Measurements from ENCODE around the gene RAF1. TPM values are rescaled to one million over a fixed set of nuclear protein-coding genes. Genes with fewer than 3 reads are reported as not detected.

Gene RAF1
- total and polyA plus RNA-seq, 2 of the 8 experiments (the other 6 are each of a cell fraction or from before 2014, with no cell fraction given): 103 to 118 TPM

DNA sequence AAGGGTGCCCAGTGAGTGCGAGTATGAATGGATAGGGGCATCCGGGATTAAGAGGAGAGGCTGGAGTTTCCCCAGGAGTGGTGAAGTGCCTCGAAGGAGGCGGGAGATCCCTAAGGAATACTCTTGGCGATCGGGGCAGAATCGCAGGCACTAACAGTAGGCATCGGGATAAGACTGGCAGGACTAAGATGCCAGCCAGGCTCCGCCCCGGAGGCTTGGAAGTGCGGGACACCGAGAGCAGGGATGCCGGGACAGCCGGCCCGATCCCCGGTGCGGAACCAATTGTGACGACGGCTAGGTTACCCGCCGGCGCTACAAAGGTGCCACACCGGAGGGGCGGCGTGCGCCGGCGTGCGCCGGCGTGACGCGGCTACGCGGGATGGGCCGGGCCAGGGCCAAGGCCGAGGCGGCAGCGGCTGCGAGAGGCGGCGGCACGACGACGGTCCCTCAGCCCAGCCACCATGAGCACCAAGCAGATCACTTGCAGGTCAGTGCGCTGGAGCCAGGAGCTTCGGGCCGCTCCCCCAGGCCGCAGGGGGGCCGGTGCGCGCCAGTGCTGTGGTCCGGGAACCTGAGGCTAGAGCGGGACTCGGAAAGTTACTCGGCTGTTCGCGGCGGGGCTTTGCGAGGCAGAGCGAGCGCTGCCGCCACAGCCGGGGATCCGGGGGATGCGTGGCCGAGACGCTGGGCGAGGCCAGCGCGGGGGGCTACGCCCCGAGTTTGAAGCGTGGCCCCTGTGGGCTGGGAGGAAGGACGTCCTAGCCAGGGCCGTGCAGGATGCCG is 107.0 kb downstream of the RAF1 start, which contains the start of gene MKRN2 (continued):
- TF ChIP-seq, protein P1, sequence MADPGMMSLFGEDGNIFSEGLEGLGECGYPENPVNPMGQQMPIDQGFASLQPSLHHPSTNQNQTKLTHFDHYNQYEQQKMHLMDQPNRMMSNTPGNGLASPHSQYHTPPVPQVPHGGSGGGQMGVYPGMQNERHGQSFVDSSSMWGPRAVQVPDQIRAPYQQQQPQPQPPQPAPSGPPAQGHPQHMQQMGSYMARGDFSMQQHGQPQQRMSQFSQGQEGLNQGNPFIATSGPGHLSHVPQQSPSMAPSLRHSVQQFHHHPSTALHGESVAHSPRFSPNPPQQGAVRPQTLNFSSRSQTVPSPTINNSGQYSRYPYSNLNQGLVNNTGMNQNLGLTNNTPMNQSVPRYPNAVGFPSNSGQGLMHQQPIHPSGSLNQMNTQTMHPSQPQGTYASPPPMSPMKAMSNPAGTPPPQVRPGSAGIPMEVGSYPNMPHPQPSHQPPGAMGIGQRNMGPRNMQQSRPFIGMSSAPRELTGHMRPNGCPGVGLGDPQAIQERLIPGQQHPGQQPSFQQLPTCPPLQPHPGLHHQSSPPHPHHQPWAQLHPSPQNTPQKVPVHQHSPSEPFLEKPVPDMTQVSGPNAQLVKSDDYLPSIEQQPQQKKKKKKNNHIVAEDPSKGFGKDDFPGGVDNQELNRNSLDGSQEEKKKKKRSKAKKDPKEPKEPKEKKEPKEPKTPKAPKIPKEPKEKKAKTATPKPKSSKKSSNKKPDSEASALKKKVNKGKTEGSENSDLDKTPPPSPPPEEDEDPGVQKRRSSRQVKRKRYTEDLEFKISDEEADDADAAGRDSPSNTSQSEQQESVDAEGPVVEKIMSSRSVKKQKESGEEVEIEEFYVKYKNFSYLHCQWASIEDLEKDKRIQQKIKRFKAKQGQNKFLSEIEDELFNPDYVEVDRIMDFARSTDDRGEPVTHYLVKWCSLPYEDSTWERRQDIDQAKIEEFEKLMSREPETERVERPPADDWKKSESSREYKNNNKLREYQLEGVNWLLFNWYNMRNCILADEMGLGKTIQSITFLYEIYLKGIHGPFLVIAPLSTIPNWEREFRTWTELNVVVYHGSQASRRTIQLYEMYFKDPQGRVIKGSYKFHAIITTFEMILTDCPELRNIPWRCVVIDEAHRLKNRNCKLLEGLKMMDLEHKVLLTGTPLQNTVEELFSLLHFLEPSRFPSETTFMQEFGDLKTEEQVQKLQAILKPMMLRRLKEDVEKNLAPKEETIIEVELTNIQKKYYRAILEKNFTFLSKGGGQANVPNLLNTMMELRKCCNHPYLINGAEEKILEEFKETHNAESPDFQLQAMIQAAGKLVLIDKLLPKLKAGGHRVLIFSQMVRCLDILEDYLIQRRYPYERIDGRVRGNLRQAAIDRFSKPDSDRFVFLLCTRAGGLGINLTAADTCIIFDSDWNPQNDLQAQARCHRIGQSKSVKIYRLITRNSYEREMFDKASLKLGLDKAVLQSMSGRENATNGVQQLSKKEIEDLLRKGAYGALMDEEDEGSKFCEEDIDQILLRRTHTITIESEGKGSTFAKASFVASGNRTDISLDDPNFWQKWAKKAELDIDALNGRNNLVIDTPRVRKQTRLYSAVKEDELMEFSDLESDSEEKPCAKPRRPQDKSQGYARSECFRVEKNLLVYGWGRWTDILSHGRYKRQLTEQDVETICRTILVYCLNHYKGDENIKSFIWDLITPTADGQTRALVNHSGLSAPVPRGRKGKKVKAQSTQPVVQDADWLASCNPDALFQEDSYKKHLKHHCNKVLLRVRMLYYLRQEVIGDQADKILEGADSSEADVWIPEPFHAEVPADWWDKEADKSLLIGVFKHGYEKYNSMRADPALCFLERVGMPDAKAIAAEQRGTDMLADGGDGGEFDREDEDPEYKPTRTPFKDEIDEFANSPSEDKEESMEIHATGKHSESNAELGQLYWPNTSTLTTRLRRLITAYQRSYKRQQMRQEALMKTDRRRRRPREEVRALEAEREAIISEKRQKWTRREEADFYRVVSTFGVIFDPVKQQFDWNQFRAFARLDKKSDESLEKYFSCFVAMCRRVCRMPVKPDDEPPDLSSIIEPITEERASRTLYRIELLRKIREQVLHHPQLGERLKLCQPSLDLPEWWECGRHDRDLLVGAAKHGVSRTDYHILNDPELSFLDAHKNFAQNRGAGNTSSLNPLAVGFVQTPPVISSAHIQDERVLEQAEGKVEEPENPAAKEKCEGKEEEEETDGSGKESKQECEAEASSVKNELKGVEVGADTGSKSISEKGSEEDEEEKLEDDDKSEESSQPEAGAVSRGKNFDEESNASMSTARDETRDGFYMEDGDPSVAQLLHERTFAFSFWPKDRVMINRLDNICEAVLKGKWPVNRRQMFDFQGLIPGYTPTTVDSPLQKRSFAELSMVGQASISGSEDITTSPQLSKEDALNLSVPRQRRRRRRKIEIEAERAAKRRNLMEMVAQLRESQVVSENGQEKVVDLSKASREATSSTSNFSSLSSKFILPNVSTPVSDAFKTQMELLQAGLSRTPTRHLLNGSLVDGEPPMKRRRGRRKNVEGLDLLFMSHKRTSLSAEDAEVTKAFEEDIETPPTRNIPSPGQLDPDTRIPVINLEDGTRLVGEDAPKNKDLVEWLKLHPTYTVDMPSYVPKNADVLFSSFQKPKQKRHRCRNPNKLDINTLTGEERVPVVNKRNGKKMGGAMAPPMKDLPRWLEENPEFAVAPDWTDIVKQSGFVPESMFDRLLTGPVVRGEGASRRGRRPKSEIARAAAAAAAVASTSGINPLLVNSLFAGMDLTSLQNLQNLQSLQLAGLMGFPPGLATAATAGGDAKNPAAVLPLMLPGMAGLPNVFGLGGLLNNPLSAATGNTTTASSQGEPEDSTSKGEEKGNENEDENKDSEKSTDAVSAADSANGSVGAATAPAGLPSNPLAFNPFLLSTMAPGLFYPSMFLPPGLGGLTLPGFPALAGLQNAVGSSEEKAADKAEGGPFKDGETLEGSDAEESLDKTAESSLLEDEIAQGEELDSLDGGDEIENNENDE (IDR thresholded peaks at IDR 0.05; ENCODE audit: insufficient replicate concordance, low read length): no peak
- peak; percentile 79; the same call in 1 of the 2 replicates for TF ChIP-seq YY1 (IDR thresholded peaks at IDR 0.05; ENCODE audit: low read depth, low read length)
- TF ChIP-seq JUND (IDR thresholded peaks at IDR 0.05; ENCODE audit: low read length): 0 out of 2 replicates have a peak, but pooled peaks have one; percentile 33
- peak in 1 of 2 experiments; percentile 1; a peak in 1 of 4 replicates for TF ChIP-seq RAD21 (IDR thresholded peaks at IDR 0.05 in 1 of 2, conservative IDR thresholded peaks at IDR 0.05 in 1 of 2; ENCODE audit: low read depth in 2 of 2, low read length in 2 of 2)
- TF ChIP-seq CBX8 (IDR thresholded peaks at IDR 0.05; ENCODE audit: borderline replicate concordance, low read depth, low read length): no peak
- peak; percentile 53 to 84; a peak in 2 of 4 replicates for TF ChIP-seq SIN3A (conservative IDR thresholded peaks at IDR 0.05 in 1 of 2, IDR thresholded peaks at IDR 0.05 in 1 of 2; ENCODE audit: low read depth in 1 of 2, low read length in 2 of 2)
- TF ChIP-seq, protein P2, sequence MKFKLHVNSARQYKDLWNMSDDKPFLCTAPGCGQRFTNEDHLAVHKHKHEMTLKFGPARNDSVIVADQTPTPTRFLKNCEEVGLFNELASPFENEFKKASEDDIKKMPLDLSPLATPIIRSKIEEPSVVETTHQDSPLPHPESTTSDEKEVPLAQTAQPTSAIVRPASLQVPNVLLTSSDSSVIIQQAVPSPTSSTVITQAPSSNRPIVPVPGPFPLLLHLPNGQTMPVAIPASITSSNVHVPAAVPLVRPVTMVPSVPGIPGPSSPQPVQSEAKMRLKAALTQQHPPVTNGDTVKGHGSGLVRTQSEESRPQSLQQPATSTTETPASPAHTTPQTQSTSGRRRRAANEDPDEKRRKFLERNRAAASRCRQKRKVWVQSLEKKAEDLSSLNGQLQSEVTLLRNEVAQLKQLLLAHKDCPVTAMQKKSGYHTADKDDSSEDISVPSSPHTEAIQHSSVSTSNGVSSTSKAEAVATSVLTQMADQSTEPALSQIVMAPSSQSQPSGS (IDR thresholded peaks at IDR 0.05; ENCODE audit: low read length): peak; percentile 76; the same call in 1 of the 2 replicates
